Cerebellar nuclear complex (tissue), 1 donor: Measurements from ENCODE around the gene SYNGR2.

Source experiments
- DNase-seq, 2 experiments: peaks; one replicate each; lab custom pipeline; 2025; lab: John Stamatoyannopoulos, UW

SYNGR2 gene

DNA sequence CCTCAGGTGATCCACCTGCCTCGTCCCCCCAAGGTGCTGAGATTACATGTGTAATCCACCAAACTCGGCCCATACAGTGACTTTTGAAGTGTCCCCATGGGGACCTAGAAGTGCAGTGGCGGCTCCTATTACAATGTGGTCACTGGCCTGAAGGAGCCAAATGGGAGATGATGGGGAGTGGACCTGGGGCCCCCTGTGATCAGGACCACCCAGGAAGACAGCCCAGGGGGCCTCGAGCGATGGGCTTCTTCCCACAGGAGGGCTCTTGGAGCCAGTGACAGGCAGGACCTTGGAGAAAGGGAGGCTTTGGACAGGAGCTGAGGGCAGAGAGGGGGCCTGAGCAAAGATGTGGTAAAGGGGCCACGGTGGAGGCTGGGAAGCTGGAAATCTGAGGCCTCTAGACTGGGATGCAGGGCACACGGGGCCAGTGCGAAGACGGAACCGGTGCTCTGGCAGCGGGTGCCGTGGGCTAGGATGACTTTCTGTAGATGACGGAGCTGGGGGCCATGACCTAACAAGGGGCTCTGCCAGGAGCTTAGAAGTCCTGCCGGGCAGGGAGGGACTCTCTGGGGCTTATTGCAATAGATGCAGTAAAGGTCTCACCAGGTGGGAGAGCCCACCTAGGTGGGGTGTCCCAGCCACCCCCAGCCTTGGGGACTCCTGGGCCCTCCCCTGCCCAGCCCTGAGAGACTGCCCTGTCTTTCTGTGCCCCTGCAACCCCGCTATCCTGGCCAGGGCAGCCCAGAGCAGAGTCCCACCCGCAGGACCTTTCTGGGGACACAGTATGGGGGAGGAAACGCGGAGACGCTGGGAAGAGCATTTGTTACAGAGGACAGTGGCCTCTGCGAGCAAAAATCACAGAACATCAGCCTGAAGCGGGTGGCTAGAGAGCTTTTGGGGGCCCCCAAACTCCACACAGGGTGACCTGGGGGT, 24.9 kb upstream of the SYNGR2 start:
- DNase-seq = no peak

DNA sequence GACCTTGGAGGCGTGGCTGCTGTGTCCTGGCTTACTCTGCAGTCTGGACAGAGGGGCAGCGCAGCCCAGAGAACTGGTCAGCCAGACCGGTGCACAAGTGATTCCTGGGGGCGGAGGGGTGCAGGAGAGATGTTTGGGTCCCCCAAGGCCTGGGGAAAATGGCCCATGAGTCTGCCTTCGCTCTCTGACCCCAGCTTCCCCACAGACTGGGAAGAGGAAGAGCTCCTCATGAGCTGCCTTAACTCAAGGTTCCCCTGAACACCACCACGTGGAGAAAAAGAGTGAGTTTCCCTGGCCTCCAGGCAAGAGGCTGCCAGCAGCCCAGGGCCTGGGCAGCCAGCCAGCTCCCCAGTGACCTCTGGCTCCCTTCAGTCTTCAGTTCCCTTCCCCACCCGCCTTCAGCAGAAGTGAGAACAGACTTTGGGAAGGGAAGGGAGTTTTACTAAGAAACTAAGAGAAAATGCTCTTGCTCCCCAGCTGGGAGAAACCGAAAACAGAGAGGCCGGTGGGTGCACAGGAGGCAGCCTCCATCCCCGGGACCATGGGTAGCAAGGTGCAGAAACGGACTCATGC, 24.1 kb upstream of the SYNGR2 start:
- no peak for DNase-seq

DNA sequence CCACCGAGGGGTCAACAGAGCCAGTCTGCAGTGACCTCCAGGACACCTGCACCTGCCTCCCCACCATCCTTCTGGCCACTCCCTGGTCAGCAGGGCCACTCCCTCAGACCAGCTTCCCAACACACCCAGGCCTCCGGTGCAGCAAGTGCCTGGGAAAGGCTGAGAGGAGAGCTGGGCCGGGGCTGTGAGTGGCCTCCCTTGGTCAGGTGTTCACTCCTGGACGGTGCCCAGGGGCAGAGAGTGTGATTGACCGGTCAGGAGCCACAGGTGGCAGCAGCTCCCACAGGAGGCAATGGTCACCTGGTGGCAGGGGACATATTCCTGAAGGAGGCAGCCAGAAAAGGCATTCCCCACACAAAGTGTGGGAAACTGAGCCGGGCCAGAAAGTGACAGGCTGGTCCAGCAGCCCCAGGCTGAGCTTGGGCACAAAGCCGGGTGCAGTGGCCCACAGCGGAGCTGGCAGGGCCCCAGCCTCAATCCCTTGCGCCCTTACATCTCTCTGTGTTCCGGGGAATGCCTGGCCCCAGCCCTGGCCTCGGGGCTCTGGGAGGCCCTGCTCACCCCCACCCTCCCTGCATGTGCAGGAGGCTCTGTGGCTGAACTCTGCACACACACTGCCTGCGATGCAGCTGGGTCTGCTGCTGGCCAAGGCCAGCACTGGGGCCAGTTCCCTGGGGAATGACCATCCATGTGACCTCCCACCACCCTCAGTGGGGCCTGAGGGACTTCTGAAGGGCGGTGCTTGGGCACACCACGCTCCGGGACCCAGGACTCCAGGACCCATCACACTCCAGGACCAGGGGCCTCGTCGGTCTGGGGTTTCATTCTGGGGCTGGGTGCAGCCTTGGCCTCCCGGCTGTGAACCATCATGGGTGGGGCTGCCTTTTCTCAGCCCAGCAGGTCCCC, 23.4 kb upstream of the SYNGR2 start:
- no peak for DNase-seq

DNA sequence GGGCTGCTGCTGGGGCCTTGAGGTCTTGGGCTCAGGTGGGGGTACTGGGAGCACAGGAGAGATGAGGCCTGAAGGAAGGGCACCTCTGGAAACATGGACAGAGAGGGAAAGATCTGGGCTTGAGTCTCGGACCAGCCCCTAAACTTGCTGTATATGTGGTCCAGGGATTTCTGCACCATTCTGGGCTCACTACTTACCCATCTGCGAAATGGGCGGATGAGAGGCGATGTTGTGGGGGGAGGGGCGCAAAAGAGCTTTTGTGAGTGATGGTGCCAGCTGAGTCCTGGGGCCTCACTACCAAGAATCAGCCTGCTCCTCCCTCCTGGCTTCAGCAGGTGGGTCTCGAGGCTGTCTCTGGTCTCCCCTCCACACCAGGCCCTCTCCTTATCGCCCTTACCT, 21.9 kb upstream of the SYNGR2 start:
- DNase-seq = no peak

DNA sequence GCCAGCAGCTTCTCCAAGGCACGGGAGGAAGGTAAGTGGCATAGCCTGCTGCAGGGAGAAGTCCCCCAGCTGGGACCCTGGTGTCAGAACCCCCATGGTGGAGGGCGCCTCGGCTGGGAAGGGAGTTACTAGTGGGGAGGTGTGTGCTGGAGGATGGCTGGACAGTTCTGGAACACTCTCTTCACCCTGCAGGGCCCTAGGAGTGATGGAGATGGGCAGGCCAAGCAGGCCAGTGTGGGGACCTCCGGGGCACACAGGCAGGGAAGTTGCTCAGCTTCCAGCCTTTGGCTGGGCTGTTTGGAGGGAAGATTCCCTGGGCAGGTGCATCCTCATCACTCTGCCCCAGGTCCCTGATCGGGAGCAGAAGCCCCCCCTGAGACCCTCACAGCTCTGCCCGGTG, 21.5 kb upstream of the SYNGR2 start:
- no peak for DNase-seq

DNA sequence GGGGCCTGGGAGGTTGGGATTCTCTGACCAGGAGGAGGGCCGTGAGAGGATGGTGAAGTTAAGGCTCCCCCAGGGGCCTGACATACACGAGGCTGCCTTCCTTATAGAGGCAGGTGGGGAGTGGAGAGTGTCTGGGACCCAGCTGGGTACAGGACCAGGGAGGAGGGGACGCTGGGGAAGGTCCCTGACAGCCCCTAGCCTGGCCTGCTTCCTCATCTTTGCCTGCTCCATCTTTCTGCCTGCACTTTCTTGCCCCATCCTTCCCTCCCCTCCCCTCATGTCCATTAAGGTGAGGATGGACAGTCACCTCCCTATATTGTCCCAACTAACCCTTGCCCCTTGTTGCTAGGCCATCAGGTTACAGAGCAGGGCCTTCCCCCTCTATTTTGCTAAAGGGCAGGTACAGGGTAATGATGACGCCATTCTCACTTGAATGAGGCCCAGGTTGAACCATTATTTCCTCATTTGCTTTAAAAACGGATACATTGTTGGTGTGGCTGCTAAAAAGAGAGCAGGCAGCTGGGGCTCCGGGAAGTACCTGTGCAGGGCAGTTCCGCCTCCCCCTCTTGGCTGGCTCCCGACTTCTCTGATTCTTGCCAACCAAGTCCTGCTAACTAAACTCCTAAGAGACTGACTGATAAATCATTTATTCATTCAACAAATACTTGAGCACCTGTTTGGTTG, 20.9 kb upstream of the SYNGR2 start:
- no peak for DNase-seq

DNA sequence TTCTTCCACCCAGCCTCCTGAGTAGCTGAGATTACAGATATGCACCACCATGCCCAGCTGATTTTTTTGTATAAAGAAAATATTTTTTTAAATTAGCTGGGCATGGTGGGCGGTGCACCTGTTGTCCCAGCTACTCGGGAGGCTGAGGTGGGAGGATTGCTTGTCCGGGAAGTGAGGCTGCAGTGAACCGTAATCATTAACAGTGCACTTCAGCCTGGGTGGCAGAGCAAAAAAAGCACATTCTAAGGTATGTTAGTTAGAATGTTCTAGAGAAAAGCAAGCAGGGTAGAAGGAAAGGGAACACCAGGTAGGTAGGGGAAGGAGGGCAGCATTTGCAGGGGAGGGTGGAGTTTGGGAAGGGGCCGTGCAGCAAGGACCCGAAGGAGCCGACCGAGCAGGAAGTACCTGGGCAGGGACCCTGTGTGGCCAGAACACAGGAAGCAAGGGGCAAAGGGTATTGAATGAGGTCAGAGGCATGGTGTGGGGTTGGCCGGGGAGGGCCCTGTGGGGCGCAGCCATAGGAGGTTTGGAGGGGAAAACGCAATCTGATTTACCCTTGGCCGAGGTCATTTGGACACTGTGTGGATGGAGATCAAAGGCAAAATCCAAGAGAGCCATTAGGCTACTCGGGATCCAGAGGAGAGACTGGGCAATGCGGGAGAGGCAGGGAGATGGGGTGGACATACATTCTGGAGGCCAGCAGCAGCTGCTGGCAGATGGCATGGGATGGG, 19.9 kb upstream of the SYNGR2 start:
- DNase-seq = no peak

DNA sequence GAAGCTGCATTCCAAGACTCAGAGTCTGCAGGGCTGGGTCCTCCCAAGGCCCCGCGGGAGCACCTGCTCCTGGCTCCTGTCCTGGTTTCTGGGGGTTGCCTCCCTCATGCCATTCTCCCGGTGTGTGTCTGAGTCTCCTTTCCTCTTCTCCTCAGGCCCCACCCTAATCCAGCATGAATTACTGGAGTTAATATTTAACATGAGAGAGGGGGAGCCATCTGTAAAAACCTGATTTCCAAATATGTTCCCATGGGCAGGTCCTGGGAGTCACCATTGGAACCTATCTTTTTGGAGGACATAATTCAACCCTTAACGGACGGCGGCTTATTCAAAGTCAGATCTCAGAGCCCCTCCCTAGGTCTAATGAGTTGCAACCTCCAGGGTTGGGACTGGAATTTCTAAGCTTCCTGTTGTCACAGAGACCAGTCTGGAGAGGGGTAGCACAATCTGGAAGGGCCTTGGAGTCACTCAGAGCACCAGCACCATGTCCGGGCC, 16.8 kb upstream of the SYNGR2 start:
- no peak for DNase-seq

DNA sequence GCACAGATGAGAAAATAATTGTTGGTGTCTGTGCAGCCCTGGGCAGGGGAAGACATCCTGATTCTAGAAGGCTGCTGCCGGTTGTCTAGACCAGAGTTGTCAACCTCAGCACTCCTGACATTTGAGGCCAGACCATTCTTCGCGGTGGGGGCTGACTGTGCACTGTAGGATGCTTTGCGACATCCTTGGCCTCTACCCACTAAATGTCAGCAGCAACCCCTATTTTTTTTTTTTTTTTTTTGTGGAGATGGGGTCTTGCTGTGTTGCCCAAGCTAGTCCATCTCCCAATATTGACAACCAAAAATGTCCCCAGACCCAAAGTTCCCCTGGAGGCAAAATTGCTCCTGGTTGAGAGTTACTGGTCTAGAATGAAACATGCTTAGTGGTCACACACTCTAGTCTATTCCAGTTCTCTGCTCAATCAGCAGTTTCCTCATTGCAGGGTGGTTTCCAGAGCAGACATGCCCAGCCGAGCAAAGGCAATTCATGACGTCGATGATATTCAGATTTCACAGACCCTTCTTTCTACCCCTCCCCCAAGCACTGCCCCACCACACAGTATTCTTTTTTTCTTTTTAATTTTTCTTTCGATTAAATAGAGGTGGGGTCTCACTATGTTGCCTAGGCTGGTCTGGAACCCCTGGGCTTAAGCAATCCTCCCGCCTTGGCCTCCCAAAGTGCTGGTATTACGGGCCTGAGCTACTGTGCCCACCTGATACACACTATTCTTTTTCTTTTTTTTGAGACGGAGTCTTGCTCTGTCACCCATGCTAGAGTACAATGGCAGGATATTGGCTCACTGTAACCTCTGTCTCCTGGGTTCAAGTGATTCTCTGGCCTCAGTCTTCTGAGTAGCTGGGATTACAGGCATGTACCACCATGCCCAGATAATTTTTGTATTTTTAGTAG, 13.2 kb upstream of the SYNGR2 start:
- DNase-seq = no peak

DNA sequence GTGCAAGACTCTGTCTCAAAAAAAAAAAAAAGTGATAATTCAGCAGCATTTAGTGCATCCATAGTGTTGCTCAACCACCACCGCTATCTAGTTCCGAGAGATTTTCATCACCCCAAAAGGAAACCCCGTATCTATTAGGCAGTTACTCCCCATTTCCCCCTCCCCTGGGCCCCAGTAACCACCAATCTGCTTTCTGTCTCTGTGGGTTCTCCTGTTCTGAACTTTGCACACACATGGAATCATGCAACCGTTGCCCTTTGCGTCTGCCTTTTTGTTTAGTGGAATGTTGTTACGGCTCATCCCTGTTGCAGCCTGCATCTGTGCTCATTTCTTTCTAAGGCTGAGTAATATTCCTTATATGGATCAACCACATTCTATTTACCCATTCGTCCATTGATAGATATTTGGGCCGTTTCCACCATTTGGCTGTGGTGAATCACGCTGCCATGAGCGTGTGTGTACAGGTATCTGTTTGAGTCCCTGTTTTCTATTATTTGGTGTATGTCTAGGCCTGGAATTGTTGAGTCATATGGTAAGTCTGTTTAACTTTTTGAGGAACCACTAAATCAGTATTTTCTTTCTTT, 8.7 kb upstream of the SYNGR2 start:
- no peak for DNase-seq

DNA sequence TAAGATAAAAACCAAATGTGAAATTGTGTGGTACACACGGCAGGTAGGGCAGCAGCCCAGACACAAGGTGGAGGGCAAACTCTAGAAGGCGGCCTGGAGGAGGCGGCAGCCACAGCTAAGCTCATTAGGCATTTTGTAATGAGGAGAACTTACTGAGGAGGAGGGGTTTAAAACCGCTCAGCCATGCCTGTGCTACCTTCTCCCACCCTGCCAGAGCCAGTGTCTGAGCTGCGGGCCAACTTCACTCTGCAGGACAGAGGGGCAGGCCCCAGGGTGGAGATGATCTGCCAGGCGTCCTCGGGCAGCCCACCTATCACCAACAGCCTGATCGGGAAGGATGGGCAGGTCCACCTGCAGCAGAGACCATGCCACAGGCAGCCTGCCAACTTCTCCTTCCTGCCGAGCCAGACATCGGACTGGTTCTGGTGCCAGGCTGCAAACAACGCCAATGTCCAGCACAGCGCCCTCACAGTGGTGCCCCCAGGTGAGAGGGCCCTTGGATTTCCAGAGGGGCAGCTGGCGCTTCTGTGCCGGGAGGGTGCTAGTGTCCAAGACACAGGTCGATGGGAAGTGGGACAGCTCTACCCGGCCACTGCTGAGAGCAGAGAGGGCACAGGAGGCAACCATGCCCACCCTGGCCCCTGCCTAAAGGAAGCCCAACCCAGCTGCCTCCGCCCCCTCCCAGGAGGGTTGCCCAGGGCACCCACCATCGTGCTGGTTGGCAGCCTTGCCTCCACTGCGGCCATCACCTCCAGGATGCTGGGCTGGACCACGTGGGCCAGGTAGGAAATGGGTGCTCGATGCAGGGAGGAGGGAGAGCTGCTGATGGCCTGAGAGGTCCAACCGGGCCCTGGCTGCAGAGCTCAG, 4.3 kb upstream of the SYNGR2 start:
- no peak for DNase-seq

DNA sequence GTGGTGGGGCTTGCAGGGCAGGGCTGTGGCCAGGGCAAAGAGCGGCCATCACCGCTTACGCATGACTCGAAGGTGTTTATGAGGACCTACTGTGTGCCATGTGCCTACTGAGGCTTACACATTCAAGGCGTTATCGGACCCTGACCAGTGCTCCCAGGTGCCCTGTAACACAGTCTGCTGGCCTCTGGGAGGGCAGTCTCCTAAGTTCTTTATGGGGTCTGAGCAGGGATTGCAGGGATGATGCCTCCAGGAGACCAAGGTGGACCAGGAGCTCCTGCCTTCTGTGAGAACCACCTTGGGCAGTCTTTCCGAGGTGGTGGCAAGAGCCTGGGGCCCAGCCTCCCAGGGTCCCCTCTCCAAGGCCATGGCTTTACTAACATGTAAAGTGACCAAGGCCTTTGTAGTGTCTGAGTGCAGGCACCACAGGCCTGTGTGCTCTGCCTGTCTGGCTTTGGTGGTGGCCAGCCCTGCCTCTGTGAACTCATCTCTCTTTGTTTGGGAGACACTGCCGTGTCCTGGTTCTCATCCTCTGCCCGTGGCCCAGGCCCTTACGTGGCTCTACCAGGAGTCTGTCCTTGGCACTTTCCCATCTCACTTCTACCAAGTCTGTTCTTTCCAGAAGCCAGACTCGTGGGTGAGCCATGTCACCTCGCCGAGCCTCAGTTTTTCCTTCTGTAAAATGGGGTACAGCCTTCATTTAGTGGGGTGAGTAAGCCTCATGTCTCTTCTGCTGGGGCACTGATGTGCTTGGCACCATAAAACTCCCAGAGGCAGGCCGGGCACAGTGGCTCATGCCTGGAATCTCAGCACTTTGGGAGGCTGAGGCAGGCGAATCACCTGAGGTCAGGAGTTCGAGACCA, 3.4 kb upstream of the SYNGR2 start:
- no peak for DNase-seq

DNA sequence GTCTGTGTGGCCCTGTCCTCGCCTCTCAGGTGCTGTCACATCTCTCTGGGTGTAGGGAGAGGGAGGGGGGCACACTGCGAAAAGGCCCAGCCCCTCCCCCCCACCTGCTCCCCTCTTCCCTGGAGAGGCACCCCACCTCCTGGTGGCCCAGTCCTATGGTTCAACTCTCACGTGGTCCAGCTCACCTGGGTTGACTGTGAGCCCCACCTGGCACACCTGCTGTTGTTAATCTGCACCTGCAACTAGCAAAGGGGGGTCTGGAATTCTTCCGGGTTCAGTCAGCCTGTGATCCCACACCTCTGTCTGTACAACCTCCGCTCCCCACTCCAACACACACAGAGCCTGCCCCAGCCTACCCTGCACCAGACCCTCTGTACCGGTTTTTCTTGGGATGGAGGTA, 2.0 kb upstream of the SYNGR2 start:
- DNase-seq = no peak

DNA sequence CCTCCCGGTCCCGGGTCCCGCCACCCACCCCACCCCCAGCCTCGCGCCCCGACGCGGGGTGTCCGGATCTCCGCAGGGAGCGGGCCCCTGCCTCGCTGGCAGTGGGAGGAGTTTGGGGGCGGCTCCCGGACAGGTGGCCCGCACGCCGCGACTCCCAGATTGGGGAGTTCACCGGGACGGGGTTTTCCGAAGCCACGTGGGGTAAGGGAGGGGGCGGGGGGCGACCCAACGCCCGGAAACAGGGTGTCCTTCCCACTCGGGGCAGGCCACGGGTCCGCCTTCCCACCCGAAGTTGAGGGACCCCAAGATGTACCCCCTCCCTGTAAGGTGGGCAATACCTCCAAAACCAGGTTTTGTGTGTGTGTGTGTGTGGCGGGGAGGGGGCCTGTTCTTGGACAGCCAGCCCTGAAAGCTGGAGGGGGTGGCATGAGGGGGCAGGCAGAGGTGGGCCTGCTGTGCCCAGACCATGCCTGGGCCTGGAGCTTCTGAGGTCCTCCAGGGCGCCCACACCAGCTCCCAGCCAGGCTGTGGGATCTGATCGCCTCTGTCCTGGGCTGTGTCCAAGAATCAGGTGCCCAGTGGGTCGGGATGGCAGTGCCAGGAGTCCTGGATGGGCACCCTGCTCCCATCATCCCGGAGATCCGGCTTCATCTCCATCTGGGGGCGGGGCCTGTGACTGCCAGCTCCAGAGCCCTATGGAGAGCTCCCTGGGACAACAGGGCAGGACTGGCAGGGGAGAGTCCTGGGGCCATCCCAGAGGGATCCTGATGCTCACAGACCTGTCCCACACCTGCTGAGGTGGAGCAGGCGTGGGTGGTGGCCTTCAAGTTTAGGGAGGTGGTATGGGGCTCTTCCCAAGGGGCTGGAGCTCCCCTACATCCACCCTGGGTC, 767 bp downstream of the SYNGR2 start:
- no peak for DNase-seq

DNA sequence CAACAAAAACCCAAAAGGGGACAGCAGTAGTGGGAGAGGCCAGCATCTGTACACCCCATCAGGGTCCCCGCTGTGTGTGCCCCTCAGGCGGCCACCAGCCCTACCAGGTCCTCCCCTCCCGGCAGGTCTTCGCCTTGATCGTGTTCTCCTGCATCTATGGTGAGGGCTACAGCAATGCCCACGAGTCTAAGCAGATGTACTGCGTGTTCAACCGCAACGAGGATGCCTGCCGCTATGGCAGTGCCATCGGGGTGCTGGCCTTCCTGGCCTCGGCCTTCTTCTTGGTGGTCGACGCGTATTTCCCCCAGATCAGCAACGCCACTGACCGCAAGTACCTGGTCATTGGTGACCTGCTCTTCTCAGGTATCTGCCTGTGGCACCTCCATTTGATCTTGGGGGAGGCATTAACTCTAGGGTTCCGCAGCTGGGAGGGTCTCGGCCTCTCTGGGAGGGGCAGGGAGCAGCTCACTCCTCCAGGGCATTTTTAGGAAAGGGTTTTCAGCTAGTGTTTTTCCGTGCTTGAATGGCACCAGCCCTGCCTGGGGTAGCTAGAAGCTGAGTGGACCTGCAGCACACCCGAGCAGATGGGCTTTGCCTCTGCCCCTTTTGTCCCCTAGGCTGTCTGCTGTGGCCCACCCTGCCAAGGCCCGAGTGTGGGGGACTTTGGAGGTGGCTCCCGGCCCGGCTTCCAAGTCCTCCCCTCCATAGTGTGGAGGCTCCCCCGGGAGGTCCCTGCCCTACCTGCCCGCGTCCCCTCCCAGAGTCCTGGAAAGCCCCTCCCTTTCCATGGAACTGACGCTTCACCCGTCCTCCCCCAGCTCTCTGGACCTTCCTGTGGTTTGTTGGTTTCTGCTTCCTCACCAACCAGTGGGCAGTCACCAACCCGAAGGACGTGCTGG, 2.6 kb downstream of the SYNGR2 start:
- DNase-seq = no peak
